Endothelial cell (in vitro differentiated cells): ENCODE results near the gene MATK. TPM values are rescaled to one million over a fixed set of nuclear protein-coding genes. Genes with fewer than 3 reads are reported as not detected.

ENCODE experiments used
- DNase-seq: peaks from one replicate; pipeline ENCODE4 v3.0.0; 2021; ENCODE audit warnings: low spot score
- H3K27ac Mint-ChIP-seq: one replicate; pipeline ENCODE4 v1.8.0; 2021; ENCODE audit warnings: mixed read lengths, inconsistent platforms; ENCODE audit not compliant: unreplicated experiment
- H3K27me3 Mint-ChIP-seq: one replicate; pipeline ENCODE4 v1.8.0; 2021; ENCODE audit warnings: mild to moderate bottlenecking, moderate library complexity, mixed read lengths, inconsistent platforms; ENCODE audit not compliant: unreplicated experiment
- H3K36me3 Mint-ChIP-seq: one replicate; pipeline ENCODE4 v1.8.0; 2021; ENCODE audit warnings: mild to moderate bottlenecking, low read depth, mixed read lengths, inconsistent platforms; ENCODE audit not compliant: unreplicated experiment
- H3K4me1 Mint-ChIP-seq: one replicate; pipeline ENCODE4 v1.8.0; 2021; ENCODE audit warnings: mild to moderate bottlenecking, mixed read lengths, inconsistent platforms; ENCODE audit not compliant: unreplicated experiment
- H3K4me3 Mint-ChIP-seq: one replicate; pipeline ENCODE4 v1.8.0; 2021; ENCODE audit warnings: mild to moderate bottlenecking, mixed read lengths, inconsistent platforms; ENCODE audit not compliant: unreplicated experiment
- H3K9me3 Mint-ChIP-seq: one replicate; pipeline ENCODE4 v1.8.0; 2021; ENCODE audit warnings: mixed read lengths, inconsistent platforms; ENCODE audit not compliant: unreplicated experiment
- CTCF ChIP-seq: fragments of 200-600 bp; sonication (generic); IDR thresholded peaks from one replicate; pipeline ENCODE4 v1.5.0; 2021; ENCODE audit warnings: antibody characterized with exemption; ENCODE audit not compliant: unreplicated experiment
- total RNA-seq: library from RNA; stranded (reverse); fragmentation: NEBNext Ultra II Directional; extraction: Animal tissue kit (Norgen Biotek cat#: 25700); gene quantifications from one replicate; pipeline ENCODE4 v1.2.1, GENCODE V29; 2021; ENCODE audit not compliant: unreplicated experiment

The MATK gene
- total RNA-seq, 1 donor from 2014 or later: 10.9 TPM

GRCh38 chr19:3762501-3763459 is 23.4 kb downstream of the MATK start, which contains the start of gene MRPL54:
TSS of gene MRPL54 (plus strand) at chr19:3762682. CDS start at chr19:3762701, 19 bp downstream.
- Mint-ChIP-seq H3K4me3 (peak within 1 kb of the TSS; percentile 99), H3K9me3 (no peaks in the 10 kb centered on the region), H3K27me3 (peaks cover 2% of the 10 kb centered on the region), H3K36me3 (peaks cover 8% of the 10 kb centered on the region), H3K4me1 (peaks cover 8% of the 10 kb centered on the region), H3K27ac (peak within 1 kb of the TSS; percentile 98)
- no peak for TF ChIP-seq CTCF
- DNase-seq: peak; percentile 99

DNA sequence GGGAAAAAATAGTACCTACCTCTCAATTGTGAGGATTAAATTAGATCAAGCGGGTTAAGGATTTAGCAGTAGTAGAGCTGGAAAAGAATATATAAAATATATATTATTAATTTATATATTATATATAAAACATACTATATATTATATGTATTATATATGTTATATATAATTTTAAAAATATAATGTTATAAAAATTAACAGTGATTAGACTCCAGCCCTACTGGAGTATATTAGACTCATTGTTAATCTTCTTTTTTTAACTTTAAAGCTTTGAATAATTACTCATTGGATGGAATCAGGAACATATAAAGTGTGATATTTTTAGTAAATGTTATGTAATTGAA is 24.1 kb downstream of the MATK start:
- DNase-seq: no peak
- H3K9me3 Mint-ChIP-seq: no peaks in the 10 kb centered on the region
- peaks cover 8% of the 10 kb centered on the region for H3K36me3 Mint-ChIP-seq
- peak overlapping the region; percentile 95 for H3K4me3 Mint-ChIP-seq
- no peak for TF ChIP-seq CTCF
- H3K27ac Mint-ChIP-seq: peak overlapping the region; percentile 98
- peaks cover 8% of the 10 kb centered on the region for H3K4me1 Mint-ChIP-seq
- peaks cover 2% of the 10 kb centered on the region for H3K27me3 Mint-ChIP-seq

GRCh38 chr19:3761382-3762129 is 24.6 kb downstream of the MATK start, which contains the start of gene APBA3:
TSS of gene APBA3 (minus strand) at chr19:3761692. CDS start at chr19:3760264, 1,428 bp downstream.
- peak within 1 kb of the TSS; percentile 98 for H3K27ac Mint-ChIP-seq
- peaks cover 6% of the 10 kb centered on the region for H3K36me3 Mint-ChIP-seq
- peak; percentile 62 for TF ChIP-seq CTCF
- H3K9me3 Mint-ChIP-seq: no peaks in the 10 kb centered on the region
- H3K27me3 Mint-ChIP-seq: peaks cover 2% of the 10 kb centered on the region
- peak; percentile 98 for DNase-seq
- H3K4me1 Mint-ChIP-seq: peaks cover 8% of the 10 kb centered on the region
- peak within 1 kb of the TSS; percentile 99 for H3K4me3 Mint-ChIP-seq

- TF ChIP-seq CTCF: no peak
- Mint-ChIP-seq H3K27ac (peak overlapping the region; percentile 72), H3K9me3 (no peaks in the 10 kb centered on the region), H3K36me3 (peaks cover 4% of the 10 kb centered on the region), H3K4me3 (peak overlapping the region; percentile 99), H3K4me1 (peaks cover 8% of the 10 kb centered on the region), H3K27me3 (no peaks in the 10 kb centered on the region)
- DNase-seq: no peak
Observed at GRCh38 chr19:3760871-3761361, 25.3 kb downstream of the MATK start.
